Liver (tissue), 9 donors: ENCODE measurements around the gene TUBGCP6. TPM values are rescaled to one million over a fixed set of nuclear protein-coding genes. Genes with fewer than 3 reads are reported as not detected.

Experiments
- DNase-seq: peaks from one replicate; pipeline ENCODE4 v3.0.0-alpha.2; 2017; ENCODE audit warnings: low spot score
- H3K27ac ChIP-seq, 2 donors: one replicate each; pipeline ENCODE4 v1.7.0; 2013; ENCODE audit warnings: inconsistent platforms in 2 of 2, low read length in 2 of 2, control low read depth in 1 of 2, low read depth in 1 of 2, mild to moderate bottlenecking in 1 of 2
- H3K27me3 ChIP-seq, 4 donors: one replicate each; pipeline versions ENCODE4 v1.6.1 to v1.7.0; 2013; ENCODE audit warnings: low read length in 3 of 4, inconsistent platforms in 1 of 4, mild to moderate bottlenecking in 1 of 4, moderate library complexity in 1 of 4; ENCODE audit not compliant: control insufficient read depth in 4 of 4, insufficient read depth in 4 of 4
- H3K36me3 ChIP-seq, 4 donors: one replicate each; pipeline versions ENCODE4 v1.6.1 to v1.7.0; 2013; ENCODE audit warnings: low read length in 3 of 4, mild to moderate bottlenecking in 3 of 4, low read depth in 1 of 4, moderate library complexity in 1 of 4; ENCODE audit not compliant: control insufficient read depth in 4 of 4, insufficient read depth in 3 of 4
- H3K4me1 ChIP-seq, 4 donors: one replicate each; pipeline versions ENCODE4 v1.6.1 to v1.7.0; 2013; ENCODE audit warnings: low read length in 3 of 4, mild to moderate bottlenecking in 3 of 4, moderate library complexity in 1 of 4; ENCODE audit not compliant: control insufficient read depth in 4 of 4, insufficient read depth in 4 of 4
- H3K4me3 ChIP-seq, 3 donors: one replicate each; pipeline versions ENCODE4 v1.6.1 to v1.7.0; 2013; ENCODE audit warnings: low read length in 3 of 3, control low read depth in 1 of 3, low read depth in 1 of 3, mild to moderate bottlenecking in 1 of 3
- H3K9ac ChIP-seq, 2 donors: one replicate each; pipeline ENCODE4 v1.7.0; 2013; ENCODE audit warnings: low read length in 2 of 2, mild to moderate bottlenecking in 2 of 2, moderate library complexity in 2 of 2, control low read depth in 1 of 2, low read depth in 1 of 2
- H3K9me3 ChIP-seq, 4 donors: one replicate each; pipeline versions ENCODE4 v1.6.1 to v1.7.0; 2013; ENCODE audit warnings: low read length in 3 of 4; ENCODE audit not compliant: control insufficient read depth in 4 of 4
- ATF3 ChIP-seq: IDR thresholded peaks from 2 replicates; pipeline ENCODE4 v1.6.1; 2016; ENCODE audit warnings: antibody characterized with exemption
- CTCF ChIP-seq: fragments of 150-350 bp; IDR thresholded peaks from 2 replicates; pipeline ENCODE4 v1.5.1; 2017; ENCODE audit warnings: improper control_type of control experiment, low read depth, low read length; ENCODE audit not compliant: missing input control
- EGR1 ChIP-seq, 2 donors: IDR thresholded peaks; 2 replicates each; pipeline ENCODE4 v1.6.1; 2016 to 2018; ENCODE audit warnings: antibody characterized with exemption in 2 of 2, low read depth in 2 of 2
- FOXA1 ChIP-seq: IDR thresholded peaks from 2 replicates; pipeline ENCODE4 v1.6.1; 2016; ENCODE audit warnings: antibody characterized with exemption
- HNF4A ChIP-seq, 2 donors: conservative IDR thresholded peaks; 2 replicates each; pipeline ENCODE4 v1.6.1; 2016; ENCODE audit warnings: antibody characterized with exemption in 2 of 2, mild to moderate bottlenecking in 2 of 2
- JUND ChIP-seq, 2 donors: IDR thresholded peaks; 2 replicates each; pipeline ENCODE4 v1.6.1; 2016; ENCODE audit warnings: antibody characterized with exemption in 2 of 2
- MAX ChIP-seq: IDR thresholded peaks from 2 replicates; pipeline ENCODE4 v1.6.1; 2016; ENCODE audit warnings: antibody characterized with exemption
- NR2F2 ChIP-seq: IDR thresholded peaks from 2 replicates; pipeline ENCODE4 v1.6.1; 2016; ENCODE audit warnings: antibody characterized with exemption
- RAD21 ChIP-seq, 2 donors: IDR thresholded peaks; 2 replicates each; pipeline ENCODE4 v1.6.1; 2016; ENCODE audit warnings: antibody characterized with exemption in 2 of 2, mild to moderate bottlenecking in 2 of 2
- RXRA ChIP-seq, 2 donors: IDR thresholded peaks; 2 replicates each; pipeline ENCODE4 v1.6.1; 2017 to 2018; ENCODE audit warnings: antibody characterized with exemption in 2 of 2, mild to moderate bottlenecking in 1 of 2
- SP1 ChIP-seq: IDR thresholded peaks from 2 replicates; pipeline ENCODE4 v1.6.1; 2018; ENCODE audit warnings: antibody characterized with exemption, mild to moderate bottlenecking
- TAF1 ChIP-seq: conservative IDR thresholded peaks from 2 replicates; pipeline ENCODE4 v1.6.1; 2016; ENCODE audit warnings: antibody characterized with exemption, mild to moderate bottlenecking
- YY1 ChIP-seq: IDR thresholded peaks from 2 replicates; pipeline ENCODE4 v1.6.1; 2016; ENCODE audit warnings: antibody characterized with exemption, mild to moderate bottlenecking
- ZBTB33 ChIP-seq: IDR thresholded peaks from 2 replicates; pipeline ENCODE4 v1.6.1; 2016; ENCODE audit warnings: antibody characterized with exemption
- WGBS: extraction: QIAGEN DNeasy Blood & Tissue Kit; methylation state at CpG from one replicate; pipeline ENCODE4 v1.1.7; 2013; 5-methylcytosine and 5-hydroxymethylcytosine counted together
- polyA plus RNA-seq, 2 donors: library from polyadenylated mRNA; stranded (reverse) in 1 of 2; unstranded in 1 of 2; fragments of 200-250 nt in 1 of 2; fragments of >200 nt in 1 of 2; fragmentation: Nextera tagmentation in 1 of 2; extraction: Ambion mirVana in 1 of 2; gene quantifications; one replicate each; pipeline versions ENCODE4 v1.2.1 to v1.2.3, GENCODE V29; 2013 to 2015
- total RNA-seq, 2 donors: library from RNA; depleted of rRNA; stranded (reverse); fragments of >200 nt; gene quantifications; one replicate each; pipeline ENCODE4 v1.2.3, GENCODE V29; 2014
- donor health status: healthy.
- donor health status: healthy.
- donor health status: healthy.
- donor health status: healthy.
- donor health status: healthy.

TUBGCP6 gene
- total and polyA plus RNA-seq, 4 donors, result 9.3 to 31.7 (median 16.4) TPM

- no peak for TF ChIP-seq JUND (IDR thresholded peaks at IDR 0.05)
- no peak for TF ChIP-seq ZBTB33
- no peak for TF ChIP-seq ATF3
- no peak for TF ChIP-seq RAD21 (IDR thresholded peaks at IDR 0.05)
- H3K36me3 ChIP-seq, result peaks cover 0 to 6% (median 0%) of the 10 kb centered on the region in 4 donors
- WGBS, result 69% methylated on average over 32 of the region's 32 CpGs
- no peaks in the 10 kb centered on the region for H3K27me3 ChIP-seq
- peak overlapping the region in 1 of 3 donors; percentile 92 for H3K4me3 ChIP-seq
- no peaks in the 10 kb centered on the region for H3K9me3 ChIP-seq
- H3K4me1 ChIP-seq, result peaks cover 15 to 31% (median 22%) of the 10 kb centered on the region in 4 donors
- peak overlapping the region in 1 of 2 donors; percentile 55 for H3K27ac ChIP-seq
- H3K9ac ChIP-seq, result no peak overlapping the region
- no peak for DNase-seq
These were observed 60.6 kb downstream of the TUBGCP6 start for GRCh38 chr22:50184004-50184901.

DNA sequence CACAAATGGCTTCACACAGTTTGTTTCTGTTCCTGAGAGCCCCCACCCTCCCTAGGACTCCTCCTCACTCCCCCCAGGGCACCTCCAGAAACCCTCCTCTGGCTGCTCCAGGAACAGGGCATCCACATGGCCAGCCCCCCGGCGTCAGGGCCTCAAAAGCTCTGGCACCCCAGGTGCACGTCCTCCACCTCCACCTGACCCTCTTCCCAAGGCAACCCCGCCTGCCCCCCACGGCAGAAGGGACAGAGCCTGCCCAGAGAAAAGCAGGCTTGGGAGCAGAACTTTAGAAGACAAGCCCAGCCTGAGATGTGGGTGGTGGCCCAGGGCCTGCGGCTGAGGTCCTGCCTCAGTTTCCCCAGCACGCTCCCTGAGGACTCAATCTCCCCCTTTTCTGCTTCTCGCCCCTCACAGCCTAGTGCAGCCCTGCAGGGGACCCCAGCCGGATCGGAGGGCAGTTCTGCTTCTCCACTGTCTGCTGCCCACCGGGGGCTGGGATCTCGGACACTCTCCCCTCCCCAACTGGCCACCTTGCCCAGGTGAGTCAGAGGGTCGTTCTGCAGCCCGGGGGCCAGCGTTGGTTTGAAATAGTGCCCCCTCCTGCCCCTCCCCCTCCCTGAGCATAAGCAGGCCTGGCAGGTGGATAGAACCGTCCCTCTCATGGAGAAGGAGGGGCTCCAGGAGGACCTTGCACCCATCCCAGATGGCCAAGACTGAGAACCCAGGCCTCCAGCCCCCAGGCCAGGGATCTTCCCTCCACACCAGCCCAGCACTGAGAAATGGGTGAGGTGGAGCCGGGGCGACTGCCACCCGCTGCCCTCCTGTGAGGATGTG is 61.5 kb downstream of the TUBGCP6 start:
- Histone ChIP-seq H3K27ac (peak overlapping the region in 1 of 2 donors; percentile 55), H3K9ac (no peak overlapping the region)

More for the DNA sequence above, 61.5 kb downstream of the TUBGCP6 start:
- Histone ChIP-seq H3K4me1 (peaks cover 8 to 24% (median 16%) of the 10 kb centered on the region in 4 donors), H3K27me3 (no peaks in the 10 kb centered on the region), H3K9me3 (no peaks in the 10 kb centered on the region), H3K36me3 (peaks cover 0 to 7% (median 0%) of the 10 kb centered on the region in 4 donors), H3K4me3 (no peak overlapping the region)
- DNase-seq, result no peak
- WGBS, result 85% methylated on average over 19 of the region's 19 CpGs
- TF ChIP-seq NR2F2, result no peak
- TF ChIP-seq HNF4A (conservative IDR thresholded peaks at IDR 0.05), result no peak
- no peak for TF ChIP-seq MAX
- no peak for TF ChIP-seq ZBTB33
- no peak for TF ChIP-seq YY1
- no peak for TF ChIP-seq FOXA1
- no peak for TF ChIP-seq ATF3
- no peak for TF ChIP-seq RXRA (IDR thresholded peaks at IDR 0.05)
- no peak for TF ChIP-seq RAD21 (IDR thresholded peaks at IDR 0.05)
- no peak for TF ChIP-seq JUND (IDR thresholded peaks at IDR 0.05)
- no peak for TF ChIP-seq EGR1 (IDR thresholded peaks at IDR 0.05; ENCODE audit: low read depth in 2 of 2)
- TF ChIP-seq TAF1, result no peak
- TF ChIP-seq SP1, result no peak
- TF ChIP-seq CTCF, result no peak
